Adrenal gland (tissue), 5 donors: ENCODE data around the gene PLEKHA5.

Source experiments
- CTCF ChIP-seq, 6 experiments: fragments of 450-650 bp in 4 of 6; fragments of 200-600 bp in 2 of 6; sonication (generic) in 1 of 6; IDR thresholded peaks; 1 replicate in 5 of 6; 2 replicates in 1 of 6; pipeline versions ENCODE4 v1.5.1 to v1.8.0; 2016 to 2021; ENCODE audit warnings: antibody characterized with exemption in 6 of 6, mild to moderate bottlenecking in 2 of 6, moderate library complexity in 1 of 6
- POLR2A ChIP-seq, 2 donors: fragments of 450-650 bp; IDR thresholded peaks; one replicate each; pipeline ENCODE4 v1.6.1; 2017; ENCODE audit warnings: antibody characterized with exemption in 2 of 2, mild to moderate bottlenecking in 2 of 2, moderate library complexity in 1 of 2
- donor health status: DM: no; HTN: no; CAD: no.

GRCh38 chr12:19208456-19208855 lies 78.9 kb downstream of the PLEKHA5 start:
- no peak for TF ChIP-seq CTCF (IDR thresholded peaks at IDR 0.05)
- TF ChIP-seq POLR2A (IDR thresholded peaks at IDR 0.05), result no peak
